GM21529 (cell line): ENCODE data around the gene OSER1.
"Not testable (repeated sequence)": the region's sequence is repeated elsewhere in the genome, so short reads cannot be mapped to it uniquely, and the experiment has no call there.

Experiments
- ATAC-seq: cut with Tn5 transposase; IDR thresholded peaks from one replicate; pipeline ENCODE4 v1.9.1; 2021; ENCODE audit not compliant: unreplicated experiment

OSER1 gene

DNA sequence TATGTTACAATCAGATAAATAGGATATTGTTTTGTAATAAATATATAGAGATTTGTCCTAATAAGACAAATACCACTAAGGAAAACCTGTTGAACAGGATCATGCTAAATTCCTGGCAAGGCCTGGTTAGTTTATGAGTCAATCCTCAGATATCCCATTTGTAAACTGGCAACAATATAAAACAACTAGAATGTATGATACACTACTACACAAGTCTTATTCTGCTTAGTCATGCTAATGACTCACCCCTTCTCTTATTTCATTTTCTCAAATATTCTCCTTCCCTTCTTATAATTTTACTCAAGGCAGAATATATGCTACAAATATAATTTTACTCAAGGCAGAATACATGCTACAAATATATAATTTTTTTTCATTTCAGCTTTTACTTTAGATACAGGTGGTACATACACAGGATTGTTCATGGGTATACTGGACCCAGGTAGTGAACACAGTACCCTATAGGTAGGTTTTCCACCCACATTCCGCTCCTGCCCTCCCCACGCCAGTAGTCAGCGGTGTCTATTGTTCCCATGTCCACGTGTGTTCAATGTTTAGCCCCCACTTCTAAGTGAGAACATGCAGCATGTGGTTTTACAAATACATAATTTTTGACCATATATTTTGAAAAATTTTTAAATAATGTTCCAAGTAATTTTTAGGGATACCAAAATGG, 6.3 kb downstream of the OSER1 start:
- no peak for ATAC-seq

DNA sequence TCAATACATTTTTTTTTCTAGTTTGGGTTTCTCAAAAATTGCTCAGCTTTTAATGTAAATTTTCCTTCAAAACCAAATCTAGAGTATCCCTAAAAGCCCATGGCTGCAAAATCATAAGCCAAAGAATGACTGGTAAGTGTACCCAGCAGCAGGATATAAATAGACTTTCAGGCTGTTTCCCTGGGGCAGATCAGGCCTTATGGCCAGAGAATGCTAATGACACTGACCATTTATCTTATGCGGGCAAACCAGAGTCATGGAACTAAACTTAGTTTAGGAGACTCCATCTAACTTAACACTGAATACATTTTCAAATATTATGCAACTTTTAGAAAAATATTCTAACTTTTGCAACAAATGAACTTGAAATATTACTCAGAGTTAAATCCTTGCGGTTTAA, 7.4 kb downstream of the OSER1 start:
- ATAC-seq, result no peak

DNA sequence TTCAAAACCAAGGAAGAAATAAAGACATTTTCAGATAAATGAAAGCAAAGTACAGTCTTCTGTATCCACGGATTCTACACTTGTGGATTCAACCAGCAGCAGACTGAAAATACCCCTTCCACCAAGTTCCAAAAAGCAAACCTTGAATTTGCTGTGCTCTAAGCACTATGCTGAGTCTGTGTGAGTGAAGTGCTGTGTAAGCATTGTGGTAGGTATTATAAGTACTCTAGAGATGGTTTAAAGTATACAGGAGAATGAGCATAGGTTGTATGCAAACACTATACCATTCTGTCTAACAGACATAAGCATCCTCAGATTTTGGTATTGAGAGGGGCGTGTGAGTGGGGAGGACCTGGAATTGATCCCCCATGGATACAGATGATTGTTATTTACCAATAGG, 9.6 kb downstream of the OSER1 start:
- ATAC-seq, result no peak

DNA sequence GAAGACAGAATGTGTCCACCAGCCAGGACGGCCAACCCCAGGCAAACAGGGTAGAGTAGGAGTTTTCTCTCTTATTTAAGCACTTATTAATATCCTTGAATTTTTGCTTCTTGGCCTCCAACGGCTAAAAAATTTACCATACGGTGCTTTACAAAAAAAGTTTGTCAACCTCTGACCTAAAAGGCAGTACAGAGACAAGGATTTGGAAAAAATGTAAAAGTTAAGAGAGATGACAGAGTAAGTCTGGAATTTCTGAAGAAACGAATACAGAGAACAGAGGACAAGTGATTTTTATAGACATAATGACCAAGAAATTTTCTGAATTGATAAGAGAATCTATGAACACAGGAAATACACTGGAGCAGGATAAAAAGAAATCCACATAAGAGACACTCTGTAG, 10.2 kb downstream of the OSER1 start:
- ATAC-seq, result no peak

DNA sequence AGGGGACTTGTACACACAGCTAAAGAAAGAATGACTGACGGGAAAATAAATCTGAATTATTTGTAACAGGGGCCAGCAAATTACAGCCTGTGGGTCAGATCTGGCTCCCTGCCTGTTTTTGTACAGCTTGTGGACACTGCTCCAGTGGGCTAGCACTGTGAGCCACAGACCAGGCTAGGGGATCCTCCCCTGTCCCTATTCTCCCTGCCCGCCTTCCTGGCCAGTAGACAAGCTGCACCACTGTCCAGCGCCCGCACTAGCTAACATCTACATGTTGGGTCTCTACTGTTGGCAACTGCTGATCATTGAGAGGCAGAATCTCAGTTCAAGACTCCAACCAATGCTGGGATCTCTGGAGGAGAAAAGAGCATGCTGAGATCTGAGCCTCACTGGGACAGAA, 10.7 kb downstream of the OSER1 start:
- ATAC-seq, result no peak

DNA sequence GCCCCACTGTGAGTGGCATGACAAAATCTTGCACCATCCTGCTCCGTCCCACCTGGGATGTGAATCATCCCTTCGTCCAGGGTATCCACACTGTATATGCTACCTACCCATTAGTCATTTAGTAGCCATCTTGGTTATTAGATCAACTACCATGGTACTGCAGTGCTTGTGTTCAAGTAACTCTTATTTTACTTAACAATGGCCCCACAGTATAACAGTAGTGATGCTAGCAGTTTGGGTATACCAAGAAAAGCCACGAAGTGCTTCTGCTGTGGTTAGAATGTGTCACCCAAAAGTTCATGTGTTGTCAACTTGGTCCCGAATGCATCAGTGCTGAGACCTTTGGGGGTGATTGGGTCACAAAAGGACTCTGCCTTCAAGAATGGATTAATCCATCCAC, 11.7 kb downstream of the OSER1 start:
- ATAC-seq, result no peak

DNA sequence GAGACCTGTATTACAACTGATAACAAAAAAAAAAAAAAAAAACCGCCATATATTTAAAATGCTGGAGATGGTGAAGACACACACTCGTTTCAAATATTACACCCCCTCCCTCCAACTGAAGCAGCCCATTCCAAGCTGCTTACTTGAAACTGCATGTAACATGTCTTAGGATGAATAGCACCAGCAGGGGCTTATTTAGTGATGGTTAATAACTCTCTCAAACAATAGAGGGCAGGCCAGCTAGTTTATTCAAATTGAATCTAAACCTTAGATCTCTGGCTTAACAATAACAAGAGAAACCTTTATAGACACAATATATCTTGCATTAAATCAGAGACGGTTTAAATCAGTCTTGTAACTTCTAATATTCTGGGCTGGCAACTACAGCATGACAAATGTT, 14.3 kb downstream of the OSER1 start:
- ATAC-seq, result no peak

DNA sequence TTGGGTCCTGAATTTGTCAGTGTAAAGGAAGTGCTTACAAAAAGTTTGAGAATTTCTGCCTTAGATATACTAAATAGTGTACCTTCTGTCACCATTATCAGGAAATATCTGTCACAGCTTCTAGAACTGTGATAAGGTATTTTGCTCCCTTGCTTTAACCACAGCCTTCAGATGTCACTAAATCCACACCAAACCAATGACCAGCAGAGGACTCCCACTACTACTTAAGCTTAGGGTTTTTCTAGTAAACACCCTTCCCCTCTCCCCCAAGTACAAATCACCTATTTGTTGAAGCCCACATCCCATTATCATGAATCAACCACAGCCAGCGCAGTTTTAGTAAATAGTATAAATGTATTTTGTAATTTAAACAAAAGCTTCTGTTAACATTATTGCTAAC, 15.0 kb downstream of the OSER1 start:
- ATAC-seq, result no peak

DNA sequence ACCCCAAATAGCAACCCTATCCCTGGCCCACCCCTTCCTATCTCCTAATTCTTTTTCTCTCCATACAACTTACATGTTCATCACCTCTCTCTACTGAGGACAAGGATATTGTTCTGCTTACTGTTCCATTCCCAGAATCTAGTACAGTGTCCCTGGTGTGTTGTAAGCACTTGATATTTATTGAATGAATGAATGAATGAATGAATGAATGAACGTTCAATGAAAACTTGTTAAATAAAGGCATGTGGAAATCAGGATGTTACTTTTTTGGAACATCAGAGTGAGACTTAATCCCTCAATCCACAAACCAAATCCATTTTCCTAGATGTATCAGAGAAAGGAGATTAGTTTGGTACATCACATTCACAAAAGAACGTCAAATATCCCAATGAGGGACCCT, 16.8 kb downstream of the OSER1 start:
- ATAC-seq, result no peak

DNA sequence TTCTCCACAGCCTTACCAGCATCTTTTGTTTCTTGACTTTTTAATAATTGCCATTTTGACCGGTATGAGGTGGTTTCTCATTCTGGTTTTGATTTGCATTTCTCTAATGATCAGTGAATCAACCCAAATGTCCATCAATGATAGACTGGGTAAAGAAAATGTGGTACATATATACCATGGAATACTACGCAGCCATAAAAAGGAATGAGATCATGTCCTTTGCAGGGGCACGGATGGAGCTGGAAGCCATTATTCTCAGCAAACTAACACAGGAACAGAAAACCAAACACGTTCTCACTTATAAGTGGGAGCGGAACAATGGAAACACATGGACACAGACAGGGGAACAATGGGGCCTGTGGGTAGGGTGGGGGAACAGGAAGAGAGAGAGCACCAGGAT, 18.9 kb downstream of the OSER1 start:
- ATAC-seq, result not testable (repeated sequence)

DNA sequence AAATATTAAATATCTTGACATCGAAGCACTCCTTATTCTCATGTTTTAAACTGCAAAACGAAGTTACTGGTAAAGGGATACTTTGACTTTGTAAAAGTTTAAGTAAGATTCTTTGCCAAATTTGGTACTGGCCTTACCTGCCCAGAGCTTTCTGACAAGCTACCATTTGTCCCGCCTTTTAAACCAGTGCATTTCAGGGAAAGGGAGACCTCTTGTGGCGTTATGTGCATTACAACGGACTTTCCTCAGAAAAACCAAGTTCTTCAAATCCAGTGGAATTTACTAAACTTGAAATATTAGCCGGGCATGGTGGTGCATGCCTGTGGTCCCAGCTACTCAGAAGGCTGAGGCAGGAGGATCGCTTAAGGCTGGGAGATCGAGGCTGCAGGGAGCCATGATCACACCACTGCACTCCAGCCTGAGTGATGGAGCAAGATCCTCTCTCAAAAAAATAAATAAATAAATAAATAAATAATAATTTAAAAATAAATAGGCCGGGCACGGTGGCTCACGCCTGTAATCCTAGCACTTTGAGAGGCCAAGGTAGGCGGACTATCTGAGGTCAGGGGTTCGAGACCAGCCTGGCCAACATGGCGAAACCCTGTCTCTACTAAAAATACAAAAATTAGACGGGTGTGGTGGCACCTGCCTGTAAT, 20.2 kb downstream of the OSER1 start:
- ATAC-seq, result not testable (repeated sequence)

DNA sequence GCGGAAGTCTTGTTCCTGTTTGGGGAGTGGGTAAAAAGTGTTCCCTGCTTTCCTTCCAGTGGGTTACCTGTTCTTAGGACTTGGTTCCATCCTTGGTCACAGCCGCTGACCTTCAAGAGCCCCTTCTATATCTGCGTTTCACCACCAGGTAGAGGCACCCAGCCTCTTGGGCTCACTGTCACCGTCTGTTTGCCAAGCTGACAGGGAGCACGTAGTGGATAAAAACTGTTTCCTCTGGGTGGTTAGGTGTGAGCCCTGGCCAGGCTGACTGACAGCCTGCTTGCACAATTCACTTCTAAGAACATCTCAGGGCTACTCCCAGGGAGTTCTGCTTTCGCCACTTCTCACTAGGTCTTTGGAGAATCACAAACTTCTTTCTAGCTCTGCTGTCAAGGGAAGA, 21.8 kb downstream of the OSER1 start:
- no peak for ATAC-seq

DNA sequence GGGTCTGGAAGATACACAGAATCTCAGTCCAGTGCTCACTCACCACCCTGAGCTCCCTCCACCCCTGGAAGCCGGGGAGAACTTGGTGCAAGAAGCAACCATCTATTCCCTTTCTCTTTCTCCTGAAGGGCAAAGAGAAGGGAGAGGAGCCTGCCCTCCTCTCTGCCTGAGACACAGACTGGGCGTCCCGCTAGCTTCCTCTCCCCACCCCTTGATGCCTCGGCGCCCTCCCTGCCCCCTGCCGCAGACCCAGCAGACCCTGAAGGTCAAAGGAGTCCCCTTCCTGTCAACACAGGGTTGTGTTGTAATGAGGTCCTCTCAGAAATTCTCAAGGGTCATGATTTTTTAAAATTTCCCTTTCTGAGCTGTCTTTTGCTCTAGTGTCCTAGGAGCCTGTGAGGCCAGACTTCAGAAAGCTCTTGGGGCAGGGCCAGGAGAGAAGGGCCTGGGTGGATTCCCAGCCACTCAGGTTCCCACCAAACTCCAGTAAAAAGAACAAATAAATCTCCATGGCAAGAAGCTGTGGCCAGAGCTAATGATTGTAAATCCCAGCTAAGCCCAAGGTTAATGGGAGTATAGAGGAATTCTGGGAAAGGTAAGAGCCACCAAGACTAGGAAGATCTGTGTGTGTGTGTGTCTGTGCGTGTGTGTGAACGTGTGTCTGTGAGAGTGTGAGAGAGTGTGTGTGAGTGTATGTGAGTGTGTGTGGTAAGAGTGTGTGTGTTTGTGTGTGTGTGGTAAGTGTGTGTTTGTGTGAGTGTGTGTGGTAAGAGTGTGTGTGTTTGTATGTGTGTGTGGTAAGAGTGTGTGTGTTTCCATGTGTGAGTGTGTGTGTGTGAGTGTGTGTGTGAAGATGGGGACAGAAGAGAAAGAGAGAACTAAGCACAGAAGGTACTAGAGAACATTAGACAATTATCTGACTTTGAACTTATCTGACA, 22.5 kb downstream of the OSER1 start:
- no peak for ATAC-seq

DNA sequence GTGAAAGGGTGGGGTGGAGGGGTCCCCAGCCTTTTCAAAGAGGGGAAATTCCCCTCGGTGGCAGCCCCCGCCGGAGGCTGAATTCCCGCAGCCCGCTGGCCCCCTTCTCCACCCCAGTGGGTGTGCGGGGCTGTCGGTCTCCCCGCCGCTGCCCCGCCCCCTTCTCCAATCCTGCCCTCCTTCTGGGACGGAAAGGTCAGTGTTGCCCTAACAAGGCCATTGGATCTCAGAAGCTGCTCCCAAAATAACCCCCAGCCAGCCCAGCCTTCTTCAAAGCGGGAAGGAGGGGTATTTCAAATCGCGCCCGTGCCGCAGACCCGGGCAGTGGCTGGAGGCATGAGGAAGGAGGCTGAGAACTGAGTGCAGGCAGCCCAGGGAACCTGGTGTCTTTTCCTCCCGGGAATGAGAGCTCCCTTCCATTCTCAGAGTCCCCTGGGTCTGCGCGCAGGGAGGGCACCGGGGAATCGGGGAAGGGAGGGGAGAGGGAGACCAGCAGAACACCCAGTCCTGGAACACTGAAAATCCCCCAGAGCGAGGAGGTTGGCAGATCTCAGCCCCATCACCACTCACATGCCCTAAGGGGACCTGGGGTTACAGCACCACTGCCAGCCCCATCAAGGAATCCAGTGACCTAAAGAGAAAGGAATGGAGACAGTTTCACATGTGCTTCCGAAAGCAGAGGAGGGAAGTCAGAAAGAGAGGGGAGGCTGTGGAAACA, 23.4 kb downstream of the OSER1 start, which contains the start of gene JPH2:
TSS of gene JPH2 (minus strand) at position 135 of the 718 bp plus-strand sequence. CDS start 483 bp downstream, outside the sequence.
- ATAC-seq, result no peak

DNA sequence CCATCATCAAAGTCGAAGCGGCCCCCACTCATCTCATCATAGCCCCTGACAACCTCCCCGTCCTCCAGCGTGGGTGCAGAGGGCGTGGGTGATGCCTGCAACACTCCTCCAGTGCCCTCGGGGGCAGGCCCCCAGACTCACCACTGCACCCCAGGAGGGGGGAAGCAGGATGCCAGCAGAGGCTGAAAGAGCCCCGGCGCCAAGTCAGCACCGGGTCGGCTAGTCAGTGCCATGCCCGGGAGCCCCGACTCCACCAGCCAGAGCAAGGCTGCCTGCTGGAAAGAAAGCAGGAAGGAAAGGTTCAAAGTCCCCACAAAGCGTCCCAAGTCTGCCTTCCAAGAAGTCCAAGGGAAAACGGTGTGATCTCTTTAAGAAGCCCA, 23.9 kb downstream of the OSER1 start:
- no peak for ATAC-seq

DNA sequence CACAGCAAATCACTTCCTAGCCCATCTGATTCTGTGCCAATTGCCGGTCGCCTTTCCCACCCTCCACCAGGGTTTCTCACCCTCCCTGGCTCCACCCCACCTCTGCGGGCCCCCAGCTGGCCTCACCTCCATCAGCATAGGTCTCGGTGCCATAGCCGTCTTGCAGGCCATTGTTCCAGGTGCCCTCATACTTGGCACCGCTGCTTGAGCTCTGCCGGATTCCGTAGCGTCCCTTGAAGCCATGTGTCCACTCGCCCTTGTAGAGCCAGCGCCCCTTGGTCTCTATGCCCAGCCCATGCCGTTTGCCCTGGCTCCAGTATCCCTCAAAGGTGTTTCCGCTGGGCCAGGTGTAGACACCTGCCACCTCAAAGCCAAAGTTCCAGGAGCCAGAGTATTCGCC, 24.4 kb downstream of the OSER1 start:
- no peak for ATAC-seq

DNA sequence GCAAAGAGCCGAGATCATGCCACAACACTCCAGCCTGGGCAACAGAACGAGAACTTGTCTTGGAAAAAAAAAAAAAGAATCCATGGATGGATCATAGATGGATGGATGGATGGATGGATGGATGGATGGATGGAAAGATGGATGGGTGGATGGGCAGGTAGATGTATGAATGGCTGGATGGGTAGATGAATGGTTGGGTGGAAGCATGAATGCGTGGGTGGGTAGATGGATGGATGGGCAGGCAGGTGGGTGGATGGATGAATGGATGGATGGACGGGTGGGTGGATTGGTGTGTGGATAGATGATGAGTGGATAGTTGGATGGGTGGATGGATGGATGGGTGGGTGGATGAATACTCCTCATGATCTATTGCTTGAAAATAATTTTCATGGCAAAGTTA, 25.0 kb downstream of the OSER1 start:
- ATAC-seq, result no peak

DNA sequence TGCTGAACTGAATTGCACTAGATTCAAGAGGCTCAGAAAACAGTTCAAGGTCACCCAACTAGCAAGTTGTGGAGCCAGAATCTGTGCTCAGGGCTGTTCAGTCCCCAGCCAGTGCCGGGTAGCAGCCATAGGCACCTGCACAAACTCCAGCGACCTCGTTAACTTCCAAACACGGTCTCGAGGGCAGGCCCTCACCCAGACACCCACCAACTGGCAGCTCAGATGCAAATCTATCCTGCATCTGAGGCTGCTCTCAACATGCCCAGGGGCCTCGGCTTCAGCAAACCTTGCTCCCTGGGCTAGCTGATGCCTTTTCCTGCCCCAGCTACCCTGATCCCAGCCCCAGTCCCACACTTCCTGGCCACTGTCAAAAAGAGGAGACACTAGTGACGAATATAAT, 27.3 kb downstream of the OSER1 start:
- ATAC-seq, result no peak

DNA sequence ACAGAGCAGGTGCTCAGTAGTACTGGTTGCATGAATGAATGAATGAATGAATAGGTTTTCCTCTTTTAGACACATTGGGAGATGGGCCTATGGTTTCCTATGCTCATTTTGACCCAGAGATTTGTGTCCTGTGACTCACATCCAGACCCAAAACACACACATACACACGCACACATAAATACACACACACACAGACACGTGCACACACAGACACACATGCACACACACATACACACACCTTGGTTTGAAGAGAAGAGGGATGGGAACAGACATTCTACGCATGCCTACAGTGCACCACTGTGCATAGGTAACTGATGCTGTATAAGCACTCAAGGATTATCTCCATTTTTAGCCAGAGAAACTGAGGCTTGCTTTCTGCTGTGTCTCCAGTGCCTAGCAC, 27.7 kb downstream of the OSER1 start:
- ATAC-seq, result no peak

DNA sequence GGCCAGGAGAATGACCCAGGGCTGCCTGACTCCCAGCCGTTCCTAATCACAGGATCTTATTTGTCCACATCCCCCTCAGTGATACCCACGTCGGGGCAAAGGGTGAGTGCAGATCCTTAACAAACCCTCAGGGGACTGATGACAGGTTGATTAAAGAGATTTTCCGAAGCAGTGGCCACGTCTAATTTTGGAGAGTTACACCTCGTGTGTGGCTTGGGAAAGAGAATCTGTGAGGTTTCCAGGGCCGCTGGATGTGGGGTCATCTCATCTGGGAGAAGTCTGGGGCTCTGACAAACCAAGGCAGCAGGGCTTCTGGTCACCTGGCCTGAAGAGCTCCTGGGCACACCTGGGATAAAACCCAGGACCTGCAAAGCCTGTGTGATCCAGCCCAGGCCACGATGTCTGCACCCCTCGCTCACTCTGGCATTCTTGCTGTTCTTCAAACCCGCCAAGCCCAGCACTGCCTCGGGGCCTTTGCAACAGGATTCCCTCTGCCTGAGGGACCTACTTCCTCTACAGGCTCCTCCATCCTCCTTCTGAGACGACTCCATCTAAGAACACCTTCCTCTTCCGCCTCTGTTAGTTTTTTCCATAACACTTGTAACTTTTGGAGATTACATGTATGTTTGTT, 28.3 kb downstream of the OSER1 start:
- ATAC-seq, result no peak

DNA sequence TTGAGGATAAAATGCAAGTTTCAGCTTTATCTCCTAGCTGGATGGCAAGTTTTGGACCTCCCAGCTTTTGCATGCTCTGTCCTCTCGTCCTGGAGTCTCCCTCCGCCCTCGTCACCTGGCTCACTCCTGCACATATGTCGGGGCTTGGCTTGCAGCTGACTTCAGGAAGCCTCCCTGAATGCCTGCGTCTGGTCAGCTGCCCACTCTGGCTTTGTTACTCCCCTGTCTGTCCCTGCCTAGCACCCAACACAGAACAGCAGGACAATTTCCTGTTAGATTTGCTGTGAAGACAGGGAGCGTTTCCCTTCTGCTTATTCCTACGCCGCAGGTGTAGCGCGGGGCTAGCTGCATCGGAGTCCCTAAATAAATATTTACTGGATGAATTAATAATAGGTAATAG, 29.0 kb downstream of the OSER1 start:
- no peak for ATAC-seq
